Measurements from ENCODE around the gene SETBP1. TPM values are rescaled to one million over a fixed set of nuclear protein-coding genes. Genes with fewer than 3 reads are reported as not detected.

SETBP1 gene
- total RNA-seq, 2 experiments from 2014 or later, result 25.2 to 30.3 TPM

Small RNA genes within 50 kb of the gene (microRNA-seq; reads per million reads assigned to microRNA genes)
- not detected for gene MIR4319

All from activated CD8-positive, alpha-beta memory T cell treated with anti-CD3 and anti-CD28 coated beads, Interleukin-2, amount 10 ng/mL, durations not matched to agents 7 days and 5 days (primary cell).